ENCODE results near the gene MAP7.
"Not testable (repeated sequence)": the region's sequence is repeated elsewhere in the genome, so short reads cannot be mapped to it uniquely, and the experiment has no call there.

The MAP7 gene

DNA sequence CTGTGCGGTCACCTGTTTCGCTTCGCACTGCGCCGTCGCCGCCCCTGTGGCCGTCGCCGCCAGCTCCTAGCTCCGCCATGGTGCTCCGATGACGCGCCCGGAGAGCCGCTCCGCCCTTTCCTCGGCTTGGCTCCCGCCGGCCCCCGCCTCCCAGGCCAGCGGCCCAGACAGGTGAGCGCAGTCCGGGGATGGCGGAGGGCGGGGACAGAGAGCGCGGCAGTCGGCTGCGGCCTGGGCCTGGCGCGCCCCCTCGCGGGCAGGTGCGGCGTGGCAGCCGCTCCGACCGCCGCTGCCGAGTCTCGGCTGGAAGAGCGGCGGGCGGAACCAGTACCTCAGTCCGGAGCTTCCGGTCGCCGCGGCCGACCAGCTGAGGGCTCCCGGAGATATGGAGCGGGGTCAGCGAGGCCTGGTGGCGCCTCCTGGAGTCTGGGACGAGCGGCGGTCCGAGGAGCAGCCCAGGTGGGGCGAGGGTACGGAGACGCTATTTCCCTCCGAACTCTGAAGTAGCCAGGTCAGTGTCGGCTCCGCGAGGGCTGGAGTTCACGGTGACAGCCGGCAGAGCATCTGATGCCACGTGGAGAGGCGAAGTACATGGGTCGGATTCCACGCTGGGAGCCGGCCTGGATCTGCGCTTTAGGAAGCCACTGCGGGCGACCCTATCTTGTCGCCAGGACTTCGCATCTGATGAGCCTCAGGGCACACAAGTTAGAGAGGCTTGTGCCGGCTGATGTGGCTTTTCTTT is at the start of gene MAP7:
Gene MAP7, minus strand, starts transcription at position 93 of the 742 bp plus-strand sequence. Its CDS starts 14 bp downstream, at position 79.
- DNase-seq (ENCODE audit: low read depth in 3 of 3), result peak; percentile 42 to 61 (median 49)

DNA sequence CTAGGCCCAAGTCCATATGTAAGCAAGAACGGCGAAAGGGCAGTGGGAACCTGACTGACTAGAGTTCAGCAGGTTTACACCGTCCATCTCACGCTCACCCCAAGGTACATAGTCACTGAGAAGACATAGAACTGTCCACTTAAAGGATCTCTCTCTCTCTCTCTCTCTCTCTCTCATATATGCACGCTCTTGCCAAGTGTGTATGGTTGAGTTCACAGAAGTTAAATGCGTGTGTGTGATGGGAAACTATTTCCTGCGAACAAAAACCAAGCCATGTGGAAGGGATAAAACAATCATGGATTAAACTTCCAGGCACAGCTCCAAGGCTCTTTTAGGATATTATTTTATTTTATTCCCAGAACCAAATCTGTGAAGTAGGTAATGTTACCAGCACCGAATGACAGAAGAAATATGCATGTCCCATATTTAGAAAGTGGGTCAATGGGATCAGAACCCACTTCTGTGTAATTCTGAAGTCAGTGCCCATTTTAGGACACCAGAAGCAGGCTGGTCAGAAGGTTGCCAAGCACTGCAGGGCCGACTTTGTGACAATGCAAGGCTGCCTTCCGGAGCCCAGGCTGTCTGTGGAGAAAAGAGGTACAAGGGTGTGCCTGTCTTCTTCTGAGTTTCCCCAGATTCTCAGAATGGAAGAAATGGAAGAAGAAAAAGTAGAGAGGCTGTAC is 49.2 kb upstream of the MAP7 start:
- DNase-seq (ENCODE audit: low read depth in 3 of 3), result no peak

- DNase-seq (ENCODE audit: low read depth in 3 of 3), result no peak
Observed at GRCh38 chr6:136598048-136598447, 47.8 kb upstream of the MAP7 start.

- no peak for DNase-seq (ENCODE audit: low read depth in 3 of 3)
Observed at GRCh38 chr6:136594671-136595070, 44.4 kb upstream of the MAP7 start.

DNA sequence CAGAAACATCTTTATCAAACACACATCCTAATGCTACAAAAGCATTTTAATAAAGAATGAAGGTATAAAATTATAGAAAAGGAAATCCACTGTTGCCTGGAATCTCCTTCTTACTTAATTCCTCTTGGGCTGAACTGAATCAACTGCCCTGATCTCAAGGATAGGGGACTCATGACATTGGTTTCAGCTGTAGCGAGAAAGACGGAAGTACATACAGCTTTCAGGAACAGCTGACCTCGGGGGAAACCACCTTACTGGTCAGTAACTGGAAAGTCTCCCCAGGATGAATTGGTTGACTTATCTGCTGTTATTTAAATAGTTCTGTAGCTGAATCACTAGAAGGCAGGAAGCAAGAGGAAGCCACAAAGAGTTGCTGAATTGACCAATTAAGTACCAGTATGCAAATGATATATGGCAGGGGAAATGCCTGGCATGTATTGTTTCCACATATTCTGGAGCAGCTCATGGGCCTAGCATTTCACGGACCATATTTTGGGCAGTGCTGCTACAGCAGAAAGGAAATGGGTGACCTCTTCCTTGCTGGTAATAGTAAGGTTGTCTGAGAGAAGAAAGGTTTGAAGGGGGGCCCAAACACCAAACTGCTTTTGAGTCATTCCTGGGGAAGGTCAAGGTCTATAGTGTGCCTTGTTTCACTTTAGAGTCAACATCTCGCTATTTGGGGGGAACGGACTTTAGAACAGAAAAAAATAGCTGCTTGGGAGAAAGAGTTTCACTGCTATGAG is 43.7 kb upstream of the MAP7 start:
- DNase-seq (ENCODE audit: low read depth in 3 of 3), result peak in 2 of 3 donors; percentile 23 to 33

GRCh38 chr6:136592930-136593673 is 42.9 kb upstream of the MAP7 start:
- no peak for DNase-seq (ENCODE audit: low read depth in 3 of 3)

DNA sequence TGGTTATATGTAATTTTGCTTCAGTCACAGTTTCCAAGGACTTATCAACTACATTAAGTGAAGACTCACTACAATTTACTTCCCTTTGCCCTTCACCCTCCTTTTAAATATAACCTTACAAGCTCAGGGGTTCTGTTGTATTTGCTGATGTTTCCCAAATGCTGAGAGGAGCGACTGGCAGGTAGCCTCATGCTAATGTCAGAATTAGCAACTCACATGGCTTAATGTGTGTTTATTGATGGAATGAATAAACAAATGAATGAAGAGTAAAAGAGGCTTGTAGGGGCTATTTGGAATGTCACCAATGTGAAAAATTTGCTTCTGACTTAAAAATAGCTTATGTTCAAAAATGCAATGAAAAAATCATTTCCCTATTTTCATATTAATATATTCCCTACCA is 41.4 kb upstream of the MAP7 start:
- DNase-seq (ENCODE audit: low read depth in 3 of 3), result no peak

GRCh38 chr6:136590846-136591245 is 40.6 kb upstream of the MAP7 start:
- not testable (repeated sequence) for DNase-seq (ENCODE audit: low read depth in 3 of 3)

GRCh38 chr6:136587527-136587926 is 37.3 kb upstream of the MAP7 start:
- DNase-seq (ENCODE audit: low read depth in 3 of 3), result no peak

DNA sequence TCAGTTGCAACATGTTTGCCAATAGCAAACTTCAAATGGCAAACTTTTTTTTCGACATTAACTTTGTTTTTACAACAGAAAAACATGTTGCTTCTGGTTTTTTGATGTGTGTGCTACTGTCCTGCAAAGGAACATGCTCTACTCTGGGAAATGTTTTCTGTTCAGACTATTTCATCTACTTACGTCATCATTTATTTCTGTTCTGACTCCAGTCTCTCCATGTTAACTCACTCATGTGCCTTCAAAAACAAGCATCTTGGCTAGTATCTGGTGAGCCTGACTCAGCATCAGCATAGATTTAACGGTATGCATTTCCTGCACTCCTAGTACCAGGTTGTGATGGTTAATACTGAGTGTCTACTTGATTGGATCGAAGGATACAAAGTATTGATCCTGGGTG is 36.1 kb upstream of the MAP7 start:
- no peak for DNase-seq (ENCODE audit: low read depth in 3 of 3)

- not testable (repeated sequence) for DNase-seq (ENCODE audit: low read depth in 3 of 3)
Observed at GRCh38 chr6:136585523-136585922, 35.3 kb upstream of the MAP7 start.

GRCh38 chr6:136584290-136584689 is 34.1 kb upstream of the MAP7 start:
- DNase-seq (ENCODE audit: low read depth in 3 of 3), result not testable (repeated sequence)

- no peak for DNase-seq (ENCODE audit: low read depth in 3 of 3)
Observed at GRCh38 chr6:136582711-136583471, 32.7 kb upstream of the MAP7 start.

GRCh38 chr6:136579800-136580199 is 29.6 kb upstream of the MAP7 start:
- no peak for DNase-seq (ENCODE audit: low read depth in 3 of 3)

DNA sequence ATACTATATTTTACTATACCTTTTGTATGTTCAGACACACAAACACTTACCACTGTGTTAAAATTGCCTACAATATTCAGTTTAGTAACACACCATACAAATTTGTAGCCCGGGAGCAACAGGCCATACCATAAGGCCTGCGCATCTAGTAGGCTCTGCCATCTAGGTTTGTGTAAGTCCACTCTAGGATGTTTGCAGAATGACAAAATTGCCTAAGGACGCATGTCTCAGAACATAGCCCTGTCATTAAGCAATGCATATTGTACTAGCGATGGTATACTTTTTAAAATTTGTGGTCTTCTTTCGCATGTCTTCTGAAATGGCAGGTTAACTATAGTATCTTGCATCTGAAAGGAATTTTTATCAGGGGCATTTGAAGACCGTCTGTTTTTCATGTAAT is 26.6 kb upstream of the MAP7 start:
- DNase-seq (ENCODE audit: low read depth in 3 of 3), result no peak

GRCh38 chr6:136571496-136571895 is 21.3 kb upstream of the MAP7 start:
- no peak for DNase-seq (ENCODE audit: low read depth in 3 of 3)

GRCh38 chr6:136571065-136571464 is 20.8 kb upstream of the MAP7 start:
- no peak for DNase-seq (ENCODE audit: low read depth in 3 of 3)

DNA sequence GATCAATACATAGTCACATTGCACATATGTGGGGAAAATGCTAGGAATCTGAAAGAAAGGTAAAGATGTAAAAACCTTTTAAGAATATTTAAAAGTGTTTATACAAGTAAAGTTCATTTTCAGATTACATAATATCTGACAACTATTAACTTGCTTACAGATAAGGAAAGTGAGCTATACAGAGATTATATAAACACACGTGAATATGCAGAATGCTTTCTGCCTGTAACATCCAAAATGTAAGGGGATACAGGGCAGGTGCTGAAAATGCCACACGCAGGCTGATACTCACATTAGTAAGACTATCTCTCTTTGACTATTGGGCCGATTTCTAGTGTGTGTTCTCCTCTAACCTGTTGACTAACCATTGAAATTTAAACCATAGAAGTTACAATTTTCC is 17.9 kb upstream of the MAP7 start:
- no peak for DNase-seq (ENCODE audit: low read depth in 3 of 3)

- DNase-seq (ENCODE audit: low read depth in 3 of 3), result no peak
Observed at GRCh38 chr6:136567688-136568087, 17.5 kb upstream of the MAP7 start.

- DNase-seq (ENCODE audit: low read depth in 3 of 3), result no peak
Observed at GRCh38 chr6:136566851-136567250, 16.6 kb upstream of the MAP7 start.

DNA sequence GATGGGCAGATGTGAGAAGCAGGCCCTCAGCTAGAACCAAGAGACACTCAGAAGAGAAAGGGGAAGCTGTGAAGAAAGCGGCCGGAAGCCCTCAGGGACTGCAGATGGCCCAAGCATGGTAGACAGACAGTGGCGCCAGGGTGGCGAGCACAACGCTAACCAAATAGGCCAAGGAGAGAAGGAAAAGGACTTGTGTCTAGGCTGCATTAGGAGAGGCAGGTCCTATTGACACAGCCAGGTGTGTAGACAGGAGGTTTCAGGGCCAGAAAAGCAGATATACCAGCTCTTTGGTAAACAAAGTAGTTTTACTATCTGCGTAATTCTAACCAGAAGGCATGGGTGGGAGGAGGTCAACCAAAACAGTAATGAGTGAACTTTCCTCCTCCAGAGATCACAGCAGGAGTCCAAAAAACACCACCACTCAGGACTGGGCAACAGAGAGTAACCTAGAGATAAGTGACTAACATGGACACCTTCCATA is 15.8 kb upstream of the MAP7 start:
- no peak for DNase-seq (ENCODE audit: low read depth in 3 of 3)

Measured in stimulated activated CD4-positive, alpha-beta T cell treated with anti-CD3 and anti-CD28 coated beads, TNF-alpha, amount 100 ng/mL, for 48 hours (primary cell).